ENCODE results near the gene SNX14.

SNX14 gene

DNA sequence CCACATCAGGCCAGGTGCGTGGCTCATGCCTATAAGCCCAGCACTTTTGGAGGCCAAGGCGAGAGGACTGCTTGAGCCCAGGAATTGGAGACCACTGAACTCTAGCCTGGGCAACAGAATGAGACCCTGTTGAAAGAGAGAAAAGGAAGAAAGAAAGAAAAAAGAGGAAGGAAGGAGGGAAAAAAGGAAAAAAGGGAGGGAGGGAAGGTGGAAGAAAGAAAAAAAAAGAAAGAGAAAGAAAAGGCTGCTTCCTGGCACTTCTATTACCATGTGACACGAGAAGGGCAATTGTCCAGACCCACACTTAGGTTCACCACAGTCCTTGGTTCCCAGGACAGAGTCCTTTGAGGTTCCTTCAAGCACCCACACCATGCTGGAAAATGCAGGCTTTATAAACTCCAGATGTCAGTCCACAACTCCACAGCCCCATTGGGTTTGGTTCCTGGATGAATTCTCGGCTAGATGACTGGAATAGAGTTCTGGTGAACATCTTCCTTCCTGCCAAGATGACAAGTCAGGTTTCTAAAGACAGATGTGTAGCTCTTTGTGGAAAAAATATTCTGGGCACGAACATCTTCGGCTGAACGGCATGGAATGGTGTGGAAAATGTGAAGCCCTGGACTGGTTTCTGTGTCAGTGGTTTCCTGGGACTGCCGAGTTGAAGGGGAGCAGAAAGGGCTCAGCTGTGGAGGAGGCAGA, 111.3 kb downstream of the SNX14 start:
- WGBS, 2 experiments (ENCODE audit: insufficient coverage in 2 of 2): 96 to 97% methylated on average over 5 to 8 of the region's 8 CpGs
- no peak overlapping the region for H3K27ac ChIP-seq (ENCODE audit: low read depth, low read length, severe bottlenecking)
- H3K4me1 ChIP-seq (ENCODE audit: control insufficient read depth, insufficient read depth, low read length, poor library complexity, severe bottlenecking): peaks cover 3% of the 10 kb centered on the region
- no peak overlapping the region for H3K4me3 ChIP-seq (ENCODE audit: extremely low read depth, insufficient read depth, low read length, poor library complexity, severe bottlenecking)
- H3K9me3 ChIP-seq (ENCODE audit: control insufficient read depth, low read length): no peaks in the 10 kb centered on the region
- no peaks in the 10 kb centered on the region for H3K36me3 ChIP-seq (ENCODE audit: control insufficient read depth, insufficient read depth, low read length)

DNA sequence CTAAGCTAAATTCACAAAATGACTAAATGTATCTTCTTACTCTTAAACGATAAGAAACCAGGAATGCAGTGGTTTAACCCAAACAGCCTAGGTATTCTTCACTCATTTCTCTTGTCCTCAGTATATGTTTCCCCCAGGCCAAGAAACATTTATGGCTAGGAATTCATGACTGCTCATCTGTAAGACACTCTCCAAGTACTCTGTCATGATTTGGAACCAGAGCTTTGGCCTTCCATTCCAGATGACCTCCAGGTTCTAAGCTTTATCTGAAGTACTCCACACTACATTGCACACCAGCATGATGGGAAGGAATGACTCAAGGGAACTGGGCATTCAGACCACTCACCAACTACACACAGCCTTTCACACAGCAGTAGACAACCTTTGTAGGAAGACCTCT, 114.5 kb downstream of the SNX14 start:
- H3K27ac ChIP-seq (ENCODE audit: low read depth, low read length, severe bottlenecking): no peak overlapping the region
- no peaks in the 10 kb centered on the region for H3K9me3 ChIP-seq (ENCODE audit: control insufficient read depth, low read length)
- 100% methylated on average over 1 of the region's 1 CpG for WGBS, 2 experiments (ENCODE audit: insufficient coverage in 2 of 2)
- no peak overlapping the region for H3K4me3 ChIP-seq (ENCODE audit: extremely low read depth, insufficient read depth, low read length, poor library complexity, severe bottlenecking)
- H3K36me3 ChIP-seq (ENCODE audit: control insufficient read depth, insufficient read depth, low read length): no peaks in the 10 kb centered on the region
- peaks cover 3% of the 10 kb centered on the region for H3K4me1 ChIP-seq (ENCODE audit: control insufficient read depth, insufficient read depth, low read length, poor library complexity, severe bottlenecking)

DNA sequence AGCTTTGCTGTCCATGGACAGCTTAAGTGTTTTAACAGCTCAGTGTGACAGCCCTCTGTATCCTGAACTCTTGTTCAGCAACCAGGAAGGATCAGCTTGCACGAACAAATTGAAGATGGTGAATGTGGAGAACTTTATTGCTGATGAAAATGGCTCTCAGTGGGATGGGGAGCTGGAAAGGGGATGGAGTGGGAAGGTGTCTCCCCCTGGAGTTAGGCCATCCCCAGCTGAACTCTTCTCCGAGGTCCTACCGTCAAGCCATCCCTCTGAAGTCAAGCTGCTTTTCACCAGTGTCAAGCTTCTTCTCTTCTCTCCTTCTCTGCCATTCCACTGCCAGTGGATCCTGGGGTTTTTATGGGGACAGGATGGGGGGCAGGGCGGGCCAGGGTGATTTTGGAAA, 117.1 kb downstream of the SNX14 start:
- Histone ChIP-seq H3K9me3 (ENCODE audit: control insufficient read depth, low read length) (no peaks in the 10 kb centered on the region), H3K27ac (ENCODE audit: low read depth, low read length, severe bottlenecking) (no peak overlapping the region), H3K4me3 (ENCODE audit: extremely low read depth, insufficient read depth, low read length, poor library complexity, severe bottlenecking) (no peak overlapping the region), H3K36me3 (ENCODE audit: control insufficient read depth, insufficient read depth, low read length) (no peaks in the 10 kb centered on the region), H3K4me1 (ENCODE audit: control insufficient read depth, insufficient read depth, low read length, poor library complexity, severe bottlenecking) (no peaks in the 10 kb centered on the region)
- 82 to 83% methylated on average over 2 to 3 of the region's 4 CpGs for WGBS, 2 experiments (ENCODE audit: insufficient coverage in 2 of 2)

DNA sequence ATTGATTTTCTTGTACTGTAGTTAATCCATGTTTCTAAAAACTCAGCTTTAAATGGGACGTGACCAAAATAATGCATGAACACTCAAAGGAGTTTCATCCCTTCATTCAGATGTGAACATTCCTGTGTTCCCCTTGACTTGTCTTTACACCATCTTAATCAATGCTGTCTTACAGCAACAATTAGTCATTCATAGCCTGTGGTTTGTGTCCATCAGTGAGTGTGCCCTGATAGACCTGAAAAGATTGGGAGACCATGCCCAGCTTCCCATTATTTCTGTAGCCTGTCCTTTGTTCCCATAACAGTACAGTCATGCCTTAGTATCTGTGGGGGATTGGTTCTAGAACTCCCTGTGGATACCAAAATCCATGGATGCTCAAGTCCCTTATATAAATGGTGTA, 119.9 kb downstream of the SNX14 start:
- Histone ChIP-seq H3K9me3 (ENCODE audit: control insufficient read depth, low read length) (no peaks in the 10 kb centered on the region), H3K27ac (ENCODE audit: low read depth, low read length, severe bottlenecking) (no peak overlapping the region), H3K36me3 (ENCODE audit: control insufficient read depth, insufficient read depth, low read length) (no peaks in the 10 kb centered on the region), H3K4me3 (ENCODE audit: extremely low read depth, insufficient read depth, low read length, poor library complexity, severe bottlenecking) (no peak overlapping the region), H3K4me1 (ENCODE audit: control insufficient read depth, insufficient read depth, low read length, poor library complexity, severe bottlenecking) (no peaks in the 10 kb centered on the region)
- WGBS, 2 experiments (ENCODE audit: insufficient coverage in 2 of 2): 80% methylated on average over 1 of the region's 1 CpG; no CpG with 5 or more reads in 1 of the 2 experiments

DNA sequence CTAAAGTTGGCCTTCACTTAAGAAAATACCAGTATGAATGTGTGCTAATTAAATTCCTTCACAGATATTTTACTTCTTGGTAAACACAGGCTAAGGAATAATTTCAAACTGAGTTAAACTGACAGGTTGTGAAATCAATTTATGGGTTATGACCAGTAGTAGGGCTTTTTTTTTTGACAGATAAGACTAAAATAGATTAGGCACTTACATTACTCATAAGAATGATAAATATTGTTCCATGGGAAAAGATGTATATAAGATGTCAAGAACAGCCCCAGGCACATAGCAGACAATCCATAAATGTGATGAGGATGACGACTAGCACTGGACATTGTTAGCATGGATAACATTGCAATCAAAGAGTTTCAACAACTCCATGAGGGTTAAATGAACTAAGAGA, 120.9 kb downstream of the SNX14 start:
- Histone ChIP-seq H3K27ac (ENCODE audit: low read depth, low read length, severe bottlenecking) (no peak overlapping the region), H3K36me3 (ENCODE audit: control insufficient read depth, insufficient read depth, low read length) (no peaks in the 10 kb centered on the region), H3K4me3 (ENCODE audit: extremely low read depth, insufficient read depth, low read length, poor library complexity, severe bottlenecking) (no peak overlapping the region), H3K4me1 (ENCODE audit: control insufficient read depth, insufficient read depth, low read length, poor library complexity, severe bottlenecking) (no peaks in the 10 kb centered on the region), H3K9me3 (ENCODE audit: control insufficient read depth, low read length) (no peaks in the 10 kb centered on the region)
- WGBS, 2 experiments (ENCODE audit: insufficient coverage in 2 of 2): 71% methylated on average over 1 of the region's 1 CpG; no CpG with 5 or more reads in 1 of the 2 experiments

DNA sequence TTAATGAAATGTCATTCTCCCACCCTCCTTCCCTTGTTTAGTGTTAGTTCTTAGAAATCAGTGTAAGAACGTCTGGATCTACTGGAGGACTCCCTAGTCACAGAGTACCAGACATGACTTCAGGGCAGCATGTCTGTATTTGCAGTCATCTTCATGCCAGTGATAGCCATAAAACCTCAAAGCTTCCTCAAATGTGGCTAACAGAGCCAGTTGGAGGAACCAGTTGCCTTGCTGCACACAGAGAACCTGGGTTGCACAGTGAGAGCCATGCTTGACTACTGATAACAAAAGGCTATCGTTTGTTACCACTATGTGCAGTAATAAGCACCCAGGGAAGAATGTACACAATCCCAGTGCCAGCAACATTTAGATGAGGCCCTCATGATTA, 123.6 kb downstream of the SNX14 start:
- H3K4me1 ChIP-seq (ENCODE audit: control insufficient read depth, insufficient read depth, low read length, poor library complexity, severe bottlenecking): peaks cover 14% of the 10 kb centered on the region
- H3K27ac ChIP-seq (ENCODE audit: low read depth, low read length, severe bottlenecking): no peak overlapping the region
- H3K36me3 ChIP-seq (ENCODE audit: control insufficient read depth, insufficient read depth, low read length): no peaks in the 10 kb centered on the region
- H3K4me3 ChIP-seq (ENCODE audit: extremely low read depth, insufficient read depth, low read length, poor library complexity, severe bottlenecking): no peak overlapping the region
- 78 to 86% methylated on average over 1 of the region's 2 CpGs for WGBS, 2 experiments (ENCODE audit: insufficient coverage in 2 of 2)
- no peaks in the 10 kb centered on the region for H3K9me3 ChIP-seq (ENCODE audit: control insufficient read depth, low read length)

DNA sequence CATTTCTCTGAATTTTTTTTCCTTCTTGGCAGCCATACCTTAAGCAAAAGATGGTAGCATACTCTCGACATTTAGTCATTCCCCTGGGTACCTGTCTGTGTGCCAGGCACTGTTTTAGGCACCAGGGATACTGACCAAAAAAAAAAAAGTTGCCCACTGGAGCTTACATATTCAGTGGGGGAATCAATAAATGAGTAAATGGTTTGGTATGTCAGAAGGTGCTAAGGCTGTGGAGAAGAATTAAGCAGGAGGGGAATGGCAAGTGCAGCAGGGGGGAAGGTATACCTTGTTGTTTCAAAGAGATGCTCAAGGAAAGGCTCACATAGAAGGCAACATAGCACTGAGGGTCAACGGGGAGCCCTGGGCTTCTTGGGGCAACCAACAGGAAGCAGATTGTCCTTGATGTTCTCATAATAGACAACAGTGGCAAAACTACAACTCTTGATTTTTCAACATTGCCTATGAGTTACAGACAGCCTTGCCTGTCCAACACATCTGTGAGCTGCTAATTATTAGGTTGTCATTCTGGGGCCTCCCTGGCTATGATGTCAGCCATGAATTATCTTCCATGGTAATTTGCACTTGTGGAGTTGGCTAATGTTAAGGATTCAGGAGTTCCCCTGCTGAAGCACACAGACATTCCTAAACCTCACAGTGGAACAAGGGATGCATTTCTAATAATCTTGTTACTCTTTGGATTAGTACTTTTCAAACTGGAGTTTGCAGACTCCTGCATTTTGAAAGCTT, 124.2 kb downstream of the SNX14 start:
- H3K27ac ChIP-seq (ENCODE audit: low read depth, low read length, severe bottlenecking): no peak overlapping the region
- no peaks in the 10 kb centered on the region for H3K36me3 ChIP-seq (ENCODE audit: control insufficient read depth, insufficient read depth, low read length)
- WGBS, 2 experiments (ENCODE audit: insufficient coverage in 2 of 2): 86 to 94% methylated on average over 2 of the region's 2 CpGs
- no peaks in the 10 kb centered on the region for H3K9me3 ChIP-seq (ENCODE audit: control insufficient read depth, low read length)
- peaks cover 19% of the 10 kb centered on the region for H3K4me1 ChIP-seq (ENCODE audit: control insufficient read depth, insufficient read depth, low read length, poor library complexity, severe bottlenecking)
- no peak overlapping the region for H3K4me3 ChIP-seq (ENCODE audit: extremely low read depth, insufficient read depth, low read length, poor library complexity, severe bottlenecking)

DNA sequence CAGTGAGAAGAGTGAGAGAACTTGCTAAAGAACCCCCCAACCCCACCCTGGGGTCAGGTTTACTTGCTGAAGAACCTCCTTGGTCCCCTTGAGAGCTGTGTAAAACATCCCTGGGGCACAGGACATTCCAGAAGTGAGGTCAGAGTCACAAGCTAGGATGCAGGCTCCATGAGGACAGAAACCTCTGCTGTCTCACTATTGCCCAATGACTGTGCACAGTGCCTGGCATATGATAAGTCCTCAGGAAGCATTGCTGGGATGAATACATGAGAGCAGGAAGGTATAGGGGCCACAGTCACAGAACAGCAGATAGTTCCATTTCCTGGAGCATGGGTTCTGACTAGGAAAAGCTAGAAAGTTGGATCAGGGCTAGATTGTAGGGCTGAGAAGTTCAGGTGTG, 125.3 kb downstream of the SNX14 start:
- Histone ChIP-seq H3K4me3 (ENCODE audit: extremely low read depth, insufficient read depth, low read length, poor library complexity, severe bottlenecking) (no peak overlapping the region), H3K36me3 (ENCODE audit: control insufficient read depth, insufficient read depth, low read length) (no peaks in the 10 kb centered on the region), H3K27ac (ENCODE audit: low read depth, low read length, severe bottlenecking) (no peak overlapping the region), H3K9me3 (ENCODE audit: control insufficient read depth, low read length) (no peaks in the 10 kb centered on the region), H3K4me1 (ENCODE audit: control insufficient read depth, insufficient read depth, low read length, poor library complexity, severe bottlenecking) (peaks cover 29% of the 10 kb centered on the region)

DNA sequence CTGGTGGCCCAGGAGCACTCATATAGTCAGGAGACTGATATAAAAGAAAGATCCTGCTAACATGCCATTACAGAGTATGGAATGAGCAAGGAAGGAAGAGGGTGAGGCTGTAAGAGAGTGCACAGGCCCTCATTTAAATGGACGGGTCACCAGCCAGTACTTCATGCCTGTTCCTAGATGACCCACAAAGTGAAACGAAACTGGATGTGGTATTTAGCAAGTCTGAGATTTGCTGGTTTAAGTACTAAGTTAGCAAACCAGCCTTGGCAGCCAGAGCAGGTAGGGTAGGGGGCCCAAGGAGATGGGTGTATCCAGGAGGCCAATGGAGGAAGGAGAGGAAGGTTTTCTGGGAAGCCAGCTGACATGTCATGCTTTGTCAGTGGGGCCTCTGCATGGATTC, 127.9 kb downstream of the SNX14 start:
- H3K4me1 ChIP-seq (ENCODE audit: control insufficient read depth, insufficient read depth, low read length, poor library complexity, severe bottlenecking): peaks cover 37% of the 10 kb centered on the region
- 43 to 88% methylated on average over 1 to 2 of the region's 2 CpGs for WGBS, 2 experiments (ENCODE audit: insufficient coverage in 2 of 2)
- no peak overlapping the region for H3K27ac ChIP-seq (ENCODE audit: low read depth, low read length, severe bottlenecking)

DNA sequence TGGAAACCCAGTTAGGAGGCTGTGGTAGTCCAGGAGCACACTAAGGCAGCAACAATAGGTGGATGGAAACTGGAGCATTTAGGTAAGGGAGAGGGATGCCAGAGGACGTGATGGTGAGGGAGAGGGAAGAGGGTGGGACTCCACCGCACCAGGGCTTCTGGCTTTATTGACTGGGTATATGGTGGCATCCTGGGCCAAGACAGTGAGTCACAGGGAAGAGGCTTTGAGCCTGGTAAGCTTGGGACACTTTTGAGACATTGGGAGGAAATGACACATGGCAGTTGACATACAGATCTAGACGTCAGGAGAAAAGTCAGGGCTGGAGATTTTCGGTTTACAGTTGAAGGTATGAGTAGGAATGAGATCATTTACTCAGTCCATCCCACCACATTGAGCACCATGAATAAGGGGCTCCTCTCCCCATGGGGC, 128.9 kb downstream of the SNX14 start:
- WGBS, 2 experiments (ENCODE audit: insufficient coverage in 2 of 2): 72 to 80% methylated on average over 2 of the region's 4 CpGs
- no peak overlapping the region for H3K4me3 ChIP-seq (ENCODE audit: extremely low read depth, insufficient read depth, low read length, poor library complexity, severe bottlenecking)
- H3K27ac ChIP-seq (ENCODE audit: low read depth, low read length, severe bottlenecking): peak overlapping the region; percentile 93
- no peaks in the 10 kb centered on the region for H3K36me3 ChIP-seq (ENCODE audit: control insufficient read depth, insufficient read depth, low read length)
- no peaks in the 10 kb centered on the region for H3K9me3 ChIP-seq (ENCODE audit: control insufficient read depth, low read length)
- peaks cover 41% of the 10 kb centered on the region for H3K4me1 ChIP-seq (ENCODE audit: control insufficient read depth, insufficient read depth, low read length, poor library complexity, severe bottlenecking)

More for the DNA sequence above, 127.9 kb downstream of the SNX14 start:
- Histone ChIP-seq H3K4me3 (ENCODE audit: extremely low read depth, insufficient read depth, low read length, poor library complexity, severe bottlenecking) (no peak overlapping the region), H3K9me3 (ENCODE audit: control insufficient read depth, low read length) (no peaks in the 10 kb centered on the region), H3K36me3 (ENCODE audit: control insufficient read depth, insufficient read depth, low read length) (no peaks in the 10 kb centered on the region)

DNA sequence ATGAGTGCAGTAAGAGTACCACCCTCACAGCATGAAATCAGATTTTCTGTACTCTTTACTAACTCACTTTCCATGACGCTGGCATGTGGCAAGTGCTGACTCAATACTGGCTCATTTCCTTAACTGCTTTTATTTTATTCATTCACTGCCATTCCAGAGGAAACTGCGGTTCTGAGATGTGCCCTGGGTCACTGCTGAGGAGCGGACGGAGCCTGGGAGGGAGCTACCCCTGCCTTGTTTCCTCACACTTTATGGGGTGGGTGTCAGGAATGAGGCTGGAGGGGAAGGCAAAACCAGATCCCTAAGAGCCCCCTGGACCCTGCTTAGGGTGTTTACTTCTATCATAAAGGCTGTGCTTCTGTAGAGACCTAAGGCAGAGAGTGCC, 129.4 kb downstream of the SNX14 start:
- WGBS, 2 experiments (ENCODE audit: insufficient coverage in 2 of 2): 66 to 83% methylated on average over 1 to 4 of the region's 4 CpGs
- no peaks in the 10 kb centered on the region for H3K9me3 ChIP-seq (ENCODE audit: control insufficient read depth, low read length)
- peaks cover 44% of the 10 kb centered on the region for H3K4me1 ChIP-seq (ENCODE audit: control insufficient read depth, insufficient read depth, low read length, poor library complexity, severe bottlenecking)
- no peak overlapping the region for H3K4me3 ChIP-seq (ENCODE audit: extremely low read depth, insufficient read depth, low read length, poor library complexity, severe bottlenecking)
- no peaks in the 10 kb centered on the region for H3K36me3 ChIP-seq (ENCODE audit: control insufficient read depth, insufficient read depth, low read length)
- H3K27ac ChIP-seq (ENCODE audit: low read depth, low read length, severe bottlenecking): peak overlapping the region; percentile 93

Measured in mesodermal cell (in vitro differentiated cells).